ENCODE measurements around the gene NME9. TPM values are rescaled to one million over a fixed set of nuclear protein-coding genes. Genes with fewer than 3 reads are reported as not detected.

Gene NME9
- total RNA-seq, 1 donor from 2014 or later, result not detected

- FAIRE-seq, result no peak
- TF ChIP-seq CTCF (IDR thresholded peaks at IDR 0.05; ENCODE audit: insufficient read depth, low read length, severe bottlenecking), result no peak
- peak; percentile 60 for DNase-seq (ENCODE audit: low read depth)
Measured at GRCh38 chr3:138314751-138315150, 14.9 kb downstream of the NME9 start.

GRCh38 chr3:138310494-138310893 is 19.2 kb downstream of the NME9 start:
- H3K27me3 ChIP-seq (ENCODE audit: control insufficient read depth, insufficient read depth, low read length), result no peaks in the 10 kb centered on the region
- TF ChIP-seq CTCF (IDR thresholded peaks at IDR 0.05; ENCODE audit: insufficient read depth, low read length, severe bottlenecking), result no peak
- no peak overlapping the region for H3K4me3 ChIP-seq (ENCODE audit: low read depth, low read length)
- no peak for DNase-seq (ENCODE audit: low read depth)
- H3K36me3 ChIP-seq (ENCODE audit: control insufficient read depth, insufficient read depth, low read length), result no peaks in the 10 kb centered on the region
- no peak for FAIRE-seq

More at GRCh38 chr3:138314751-138315150, 14.9 kb downstream of the NME9 start:
- Histone ChIP-seq H3K36me3 (ENCODE audit: control insufficient read depth, insufficient read depth, low read length) (no peaks in the 10 kb centered on the region), H3K27me3 (ENCODE audit: control insufficient read depth, insufficient read depth, low read length) (no peaks in the 10 kb centered on the region), H3K4me3 (ENCODE audit: low read depth, low read length) (no peak overlapping the region)

GRCh38 chr3:138308783-138309182 is 20.9 kb downstream of the NME9 start:
- Histone ChIP-seq H3K27me3 (ENCODE audit: control insufficient read depth, insufficient read depth, low read length) (no peaks in the 10 kb centered on the region), H3K4me3 (ENCODE audit: low read depth, low read length) (no peak overlapping the region), H3K36me3 (ENCODE audit: control insufficient read depth, insufficient read depth, low read length) (no peaks in the 10 kb centered on the region)
- no peak for TF ChIP-seq CTCF (IDR thresholded peaks at IDR 0.05; ENCODE audit: insufficient read depth, low read length, severe bottlenecking)
- no peak for FAIRE-seq
- DNase-seq (ENCODE audit: low read depth), result no peak

- no peak overlapping the region for H3K4me3 ChIP-seq (ENCODE audit: low read depth, low read length)
- DNase-seq (ENCODE audit: low read depth) (no peak), FAIRE-seq (no peak)
- TF ChIP-seq CTCF (IDR thresholded peaks at IDR 0.05; ENCODE audit: insufficient read depth, low read length, severe bottlenecking), result no peak
- no peaks in the 10 kb centered on the region for H3K36me3 ChIP-seq (ENCODE audit: control insufficient read depth, insufficient read depth, low read length)
- H3K27me3 ChIP-seq (ENCODE audit: control insufficient read depth, insufficient read depth, low read length), result no peaks in the 10 kb centered on the region
Measured at GRCh38 chr3:138307899-138308298, 21.8 kb downstream of the NME9 start.

GRCh38 chr3:138303474-138303873 is 26.2 kb downstream of the NME9 start:
- DNase-seq (ENCODE audit: low read depth), result no peak
- no peak for FAIRE-seq
- Histone ChIP-seq H3K4me3 (ENCODE audit: low read depth, low read length) (no peak overlapping the region), H3K27me3 (ENCODE audit: control insufficient read depth, insufficient read depth, low read length) (no peaks in the 10 kb centered on the region), H3K36me3 (ENCODE audit: control insufficient read depth, insufficient read depth, low read length) (peaks cover 1% of the 10 kb centered on the region)
- no peak for TF ChIP-seq CTCF (IDR thresholded peaks at IDR 0.05; ENCODE audit: insufficient read depth, low read length, severe bottlenecking)

- H3K27me3 ChIP-seq (ENCODE audit: control insufficient read depth, insufficient read depth, low read length), result no peaks in the 10 kb centered on the region
- DNase-seq (ENCODE audit: low read depth) (no peak), FAIRE-seq (no peak)
- H3K4me3 ChIP-seq (ENCODE audit: low read depth, low read length), result no peak overlapping the region
- H3K36me3 ChIP-seq (ENCODE audit: control insufficient read depth, insufficient read depth, low read length), result peaks cover 2% of the 10 kb centered on the region
- TF ChIP-seq CTCF (IDR thresholded peaks at IDR 0.05; ENCODE audit: insufficient read depth, low read length, severe bottlenecking), result no peak
Measured at GRCh38 chr3:138300647-138301046, 29.0 kb downstream of the NME9 start.
